Esophagus muscularis mucosa (tissue), 4 donors: Measurements from ENCODE around the gene PTRH2. TPM values are rescaled to one million over a fixed set of nuclear protein-coding genes. Genes with fewer than 3 reads are reported as not detected.

Source experiments
- DNase-seq: peaks from one replicate; pipeline ENCODE4 v3.0.0-alpha.2; 2017; ENCODE audit errors: extremely low spot score
- H3K27ac ChIP-seq, 4 donors: fragments of 200-600 bp; sonication (generic); replicated peaks in 1 of 4; 1 replicate in 3 of 4; 2 replicates in 1 of 4; pipeline ENCODE4 v1.5.1; 2016 to 2019; ENCODE audit warnings: mild to moderate bottlenecking in 1 of 4
- H3K27me3 ChIP-seq, 4 donors: fragments of 200-600 bp; sonication (generic); one replicate each; pipeline versions ENCODE4 v1.5.1 to v1.6.0; 2016 to 2019
- H3K36me3 ChIP-seq, 4 donors: fragments of 200-600 bp; sonication (generic); one replicate each; pipeline ENCODE4 v1.5.1; 2016 to 2019
- H3K4me1 ChIP-seq, 4 donors: fragments of 200-600 bp; sonication (generic); one replicate each; pipeline ENCODE4 v1.5.1; 2016 to 2019
- H3K4me3 ChIP-seq, 4 donors: fragments of 200-600 bp; sonication (generic); 1 replicate in 2 of 4; 2 replicates in 2 of 4; pipeline ENCODE4 v1.5.1; 2016 to 2019; ENCODE audit warnings: mild to moderate bottlenecking in 4 of 4, moderate library complexity in 1 of 4
- H3K9me3 ChIP-seq, 4 donors: fragments of 200-600 bp; sonication (generic); 1 replicate in 3 of 4; 2 replicates in 1 of 4; pipeline ENCODE4 v1.5.1; 2016 to 2019
- CTCF ChIP-seq, 3 experiments: fragments of 200-600 bp in 2 of 3; fragments of 450-650 bp in 1 of 3; sonication (generic) in 2 of 3; IDR thresholded peaks; one replicate each; pipeline ENCODE4 v1.5.1; 2017 to 2019; ENCODE audit warnings: antibody characterized with exemption in 3 of 3, mild to moderate bottlenecking in 2 of 3, moderate library complexity in 1 of 3
- EP300 ChIP-seq: sonication (generic); formaldehyde crosslinking; IDR thresholded peaks from one replicate; pipeline ENCODE4 v1.6.1; 2017; ENCODE audit warnings: antibody characterized with exemption
- POLR2A ChIP-seq: fragments of 450-650 bp; IDR thresholded peaks from one replicate; pipeline ENCODE4 v1.6.1; 2017; ENCODE audit warnings: antibody characterized with exemption, moderate library complexity, mild to moderate bottlenecking, low read depth
- POLR2AphosphoS5 ChIP-seq, 2 donors: sonication (generic); formaldehyde crosslinking; IDR thresholded peaks; one replicate each; pipeline ENCODE4 v1.6.1; 2017; ENCODE audit warnings: antibody characterized with exemption in 2 of 2
- WGBS: methylation state at CpG from one replicate; pipeline ENCODE4 v1.1.5; 2018; 5-methylcytosine and 5-hydroxymethylcytosine counted together
- intact Hi-C: fragments of 100-400 bp; cut with DNase I; formaldehyde crosslinking; loops from one replicate; pipeline ENCODE4 v1.15.1; 2023
- total RNA-seq, 4 donors: library from RNA; depleted of rRNA; stranded (reverse); fragments of >200 nt; gene quantifications; one replicate each; pipeline versions ENCODE4 v1.1.0 to v1.2.1, GENCODE V29; 2016

PTRH2 gene
- total RNA-seq, 4 donors from 2014 or later, result 11.4 to 31.1 (median 15.2) TPM

- 90% methylated on average over 2 of the region's 2 CpGs for WGBS
- H3K9me3 ChIP-seq, result no peaks in the 10 kb centered on the region
- no peak for DNase-seq
- H3K27ac ChIP-seq, result no peak overlapping the region
- intact Hi-C loops, result loop anchor here (5.0 kb wide), 1 partner anchor 292 kb away; no protein-coding TSS in a partner anchor
- no peak for TF ChIP-seq CTCF (IDR thresholded peaks at IDR 0.05)
- TF ChIP-seq EP300, result no peak
- no peak for TF ChIP-seq POLR2AphosphoS5 (IDR thresholded peaks at IDR 0.05)
- no peak for TF ChIP-seq POLR2A
- H3K4me1 ChIP-seq, result peaks cover 0 to 6% (median 0%) of the 10 kb centered on the region in 4 donors
- H3K4me3 ChIP-seq, result no peak overlapping the region
- peaks cover 0 to 20% (median 13%) of the 10 kb centered on the region in 4 donors for H3K36me3 ChIP-seq
- H3K27me3 ChIP-seq, result no peaks in the 10 kb centered on the region
Measured at GRCh38 chr17:59745040-59745439, 37.8 kb upstream of the PTRH2 start.

GRCh38 chr17:59743842-59744241 lies 36.6 kb upstream of the PTRH2 start:
- Histone ChIP-seq H3K9me3 (no peaks in the 10 kb centered on the region), H3K36me3 (peaks cover 0 to 25% (median 17%) of the 10 kb centered on the region in 4 donors), H3K4me3 (no peak overlapping the region), H3K4me1 (peaks cover 0 to 6% (median 0%) of the 10 kb centered on the region in 4 donors), H3K27ac (no peak overlapping the region), H3K27me3 (no peaks in the 10 kb centered on the region)
- TF ChIP-seq CTCF (IDR thresholded peaks at IDR 0.05), result no peak
- DNase-seq, result no peak
- 95% methylated on average over 4 of the region's 4 CpGs for WGBS
- intact Hi-C loops, result no loop called here

GRCh38 chr17:59737324-59737723 lies 30.1 kb upstream of the PTRH2 start:
- intact Hi-C loops, result no loop called here
- peaks cover 16 to 63% (median 35%) of the 10 kb centered on the region in 4 donors for H3K36me3 ChIP-seq
- no peak for TF ChIP-seq POLR2AphosphoS5 (IDR thresholded peaks at IDR 0.05)
- no peak for TF ChIP-seq POLR2A
- no peak for TF ChIP-seq EP300
- TF ChIP-seq CTCF (IDR thresholded peaks at IDR 0.05), result no peak

GRCh38 chr17:59734226-59734625 lies 27.0 kb upstream of the PTRH2 start:
- H3K27ac ChIP-seq, result no peak overlapping the region
- no peaks in the 10 kb centered on the region for H3K9me3 ChIP-seq
- DNase-seq, result no peak
- TF ChIP-seq CTCF (IDR thresholded peaks at IDR 0.05), result no peak
- no peak for TF ChIP-seq EP300
- TF ChIP-seq POLR2AphosphoS5 (IDR thresholded peaks at IDR 0.05), result no peak
- no peak for TF ChIP-seq POLR2A
- WGBS, result 100% methylated on average over 5 of the region's 5 CpGs
- peaks cover 16 to 48% (median 28%) of the 10 kb centered on the region in 4 donors for H3K36me3 ChIP-seq
- peaks cover 0 to 9% (median 7%) of the 10 kb centered on the region in 4 donors for H3K4me1 ChIP-seq
- intact Hi-C loops, result no loop called here
- H3K4me3 ChIP-seq, result no peak overlapping the region
- no peaks in the 10 kb centered on the region for H3K27me3 ChIP-seq

More at GRCh38 chr17:59737324-59737723, 30.1 kb upstream of the PTRH2 start:
- no peaks in the 10 kb centered on the region for H3K27me3 ChIP-seq
- no peaks in the 10 kb centered on the region for H3K9me3 ChIP-seq
- 96% methylated on average over 3 of the region's 3 CpGs for WGBS
- no peak overlapping the region for H3K27ac ChIP-seq
- DNase-seq, result no peak
- H3K4me1 ChIP-seq, result no peaks in the 10 kb centered on the region
- H3K4me3 ChIP-seq, result no peak overlapping the region

- H3K36me3 ChIP-seq, result peaks cover 16 to 45% (median 25%) of the 10 kb centered on the region in 4 donors
- H3K27me3 ChIP-seq, result no peaks in the 10 kb centered on the region
- no peak overlapping the region for H3K4me3 ChIP-seq
- no peaks in the 10 kb centered on the region for H3K9me3 ChIP-seq
- H3K27ac ChIP-seq, result no peak overlapping the region
- intact Hi-C loops, result no loop called here
- WGBS, result 95% methylated on average over 2 of the region's 2 CpGs
- peaks cover 0 to 13% (median 12%) of the 10 kb centered on the region in 4 donors for H3K4me1 ChIP-seq
- TF ChIP-seq CTCF (IDR thresholded peaks at IDR 0.05), result no peak
- TF ChIP-seq EP300, result no peak
- TF ChIP-seq POLR2AphosphoS5 (IDR thresholded peaks at IDR 0.05), result no peak
- TF ChIP-seq POLR2A, result no peak
- DNase-seq, result no peak
Measured at GRCh38 chr17:59733697-59734096, 26.5 kb upstream of the PTRH2 start.
